Retinal pigment epithelial cell (primary cell): ENCODE data around the gene S100A16.

Experiments
- DNase-seq: peaks from one replicate; pipeline ENCODE4 v3.0.0-alpha.2; 2010; ENCODE audit warnings: low read depth
- H3K4me3 ChIP-seq: 2 replicates; pipeline ENCODE4 v1.5.1; 2011; ENCODE audit warnings: mild to moderate bottlenecking, low read length, control low read depth, moderate library complexity
- TF ChIP-seq, protein P1 (sequence below): conservative IDR thresholded peaks from 2 replicates; pipeline ENCODE4 v1.5.1; 2011; ENCODE audit warnings: low read depth, low read length, control low read depth, inconsistent platforms

S100A16 gene

GRCh38 chr1:153655333-153655732 lies 42.4 kb upstream of the S100A16 start:
- no peak overlapping the region for H3K4me3 ChIP-seq
- no peak for DNase-seq
- TF ChIP-seq, protein P1, sequence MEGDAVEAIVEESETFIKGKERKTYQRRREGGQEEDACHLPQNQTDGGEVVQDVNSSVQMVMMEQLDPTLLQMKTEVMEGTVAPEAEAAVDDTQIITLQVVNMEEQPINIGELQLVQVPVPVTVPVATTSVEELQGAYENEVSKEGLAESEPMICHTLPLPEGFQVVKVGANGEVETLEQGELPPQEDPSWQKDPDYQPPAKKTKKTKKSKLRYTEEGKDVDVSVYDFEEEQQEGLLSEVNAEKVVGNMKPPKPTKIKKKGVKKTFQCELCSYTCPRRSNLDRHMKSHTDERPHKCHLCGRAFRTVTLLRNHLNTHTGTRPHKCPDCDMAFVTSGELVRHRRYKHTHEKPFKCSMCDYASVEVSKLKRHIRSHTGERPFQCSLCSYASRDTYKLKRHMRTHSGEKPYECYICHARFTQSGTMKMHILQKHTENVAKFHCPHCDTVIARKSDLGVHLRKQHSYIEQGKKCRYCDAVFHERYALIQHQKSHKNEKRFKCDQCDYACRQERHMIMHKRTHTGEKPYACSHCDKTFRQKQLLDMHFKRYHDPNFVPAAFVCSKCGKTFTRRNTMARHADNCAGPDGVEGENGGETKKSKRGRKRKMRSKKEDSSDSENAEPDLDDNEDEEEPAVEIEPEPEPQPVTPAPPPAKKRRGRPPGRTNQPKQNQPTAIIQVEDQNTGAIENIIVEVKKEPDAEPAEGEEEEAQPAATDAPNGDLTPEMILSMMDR = no peak

GRCh38 chr1:153652805-153653500 lies 40.0 kb upstream of the S100A16 start:
- H3K4me3 ChIP-seq = no peak overlapping the region
- DNase-seq = no peak
- TF ChIP-seq, protein P1 = no peak

GRCh38 chr1:153651771-153652170 lies 38.8 kb upstream of the S100A16 start:
- DNase-seq = no peak
- TF ChIP-seq, protein P1 = no peak
- no peak overlapping the region for H3K4me3 ChIP-seq

DNA sequence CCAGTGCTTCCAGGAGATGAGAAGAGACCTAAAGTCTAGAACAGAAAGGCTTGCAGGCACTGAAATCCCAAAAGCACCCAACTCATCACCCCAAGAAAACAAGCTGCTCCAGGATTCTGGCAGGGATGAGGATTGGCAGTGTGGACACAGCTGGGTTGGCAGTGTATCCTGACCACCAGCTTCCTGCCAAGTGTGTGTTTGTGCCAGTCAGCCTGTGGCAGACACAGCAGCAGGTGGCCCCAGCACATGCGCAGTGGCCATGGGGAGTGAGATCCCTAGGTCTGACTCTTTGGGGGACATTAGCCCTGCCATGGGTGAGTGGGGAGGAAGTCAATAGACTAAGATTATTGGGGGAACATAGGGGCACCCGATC lies 36.9 kb upstream of the S100A16 start:
- TF ChIP-seq, protein P1 = no peak
- no peak for DNase-seq
- H3K4me3 ChIP-seq = no peak overlapping the region

- H3K4me3 ChIP-seq = no peak overlapping the region
- TF ChIP-seq, protein P1 = no peak
- DNase-seq = no peak
Measured at GRCh38 chr1:153649137-153649862, 36.4 kb upstream of the S100A16 start.

- no peak overlapping the region for H3K4me3 ChIP-seq
- TF ChIP-seq, protein P1 = no peak
- no peak for DNase-seq
Measured at GRCh38 chr1:153648000-153648643, 35.2 kb upstream of the S100A16 start.
